ENCODE data around the gene IMMP2L. TPM values are rescaled to one million over a fixed set of nuclear protein-coding genes. Genes with fewer than 3 reads are reported as not detected.

IMMP2L gene
- polyA plus RNA-seq, 1 donor (not counting 4 experiments of a cell fraction or from before 2014, with no cell fraction given) = 14.1 TPM

GRCh38 chr7:111098926-111099250 lies 463.4 kb downstream of the IMMP2L start:
- Histone ChIP-seq H4K20me1 (ENCODE audit: control insufficient read depth, extremely low read depth, insufficient read depth, low read length) (no peaks in the 10 kb centered on the region), H3K4me2 (ENCODE audit: control insufficient read depth, extremely low read depth, insufficient read depth, low read depth, low read length) (no peak overlapping the region), H3K4me1 (ENCODE audit: control insufficient read depth, extremely low read depth, insufficient read depth, low read length) (no peaks in the 10 kb centered on the region), H3K27ac (ENCODE audit: control insufficient read depth, insufficient read depth, low read length) (no peak overlapping the region), H3K27me3 (ENCODE audit: control insufficient read depth, extremely low read depth, insufficient read depth, low read length) (no peaks in the 10 kb centered on the region), H3K79me2 (ENCODE audit: control insufficient read depth, insufficient read depth, low read length) (no peaks in the 10 kb centered on the region), H2AFZ (ENCODE audit: control insufficient read depth, low read length) (no peak overlapping the region), H3K9me1 (ENCODE audit: control insufficient read depth, extremely low read depth, insufficient read depth, low read length) (no peaks in the 10 kb centered on the region), H3K36me3 (ENCODE audit: control insufficient read depth in 2 of 2, extremely low read depth in 1 of 2, insufficient read depth in 2 of 2, low read length in 2 of 2) (no peaks in the 10 kb centered on the region), H3K9me3 (ENCODE audit: control insufficient read depth, low read depth, low read length) (no peaks in the 10 kb centered on the region), H3K4me3 (ENCODE audit: control insufficient read depth in 2 of 3, extremely low read depth in 1 of 3, insufficient read depth in 2 of 3, low read depth in 1 of 3, low read length in 3 of 3) (no peak overlapping the region), H3K9ac (ENCODE audit: control insufficient read depth, extremely low read depth, insufficient read depth, low read length) (no peak overlapping the region)
- FAIRE-seq = no peak
- dilution Hi-C loops (cut with MboI; ENCODE audit: extremely low pct_ligation_motif_present, low sequenced_read_pairs) = no loop called here
- DNase-seq (ENCODE audit: low read depth, low spot score) = no peak
- TF ChIP-seq, protein P1, sequence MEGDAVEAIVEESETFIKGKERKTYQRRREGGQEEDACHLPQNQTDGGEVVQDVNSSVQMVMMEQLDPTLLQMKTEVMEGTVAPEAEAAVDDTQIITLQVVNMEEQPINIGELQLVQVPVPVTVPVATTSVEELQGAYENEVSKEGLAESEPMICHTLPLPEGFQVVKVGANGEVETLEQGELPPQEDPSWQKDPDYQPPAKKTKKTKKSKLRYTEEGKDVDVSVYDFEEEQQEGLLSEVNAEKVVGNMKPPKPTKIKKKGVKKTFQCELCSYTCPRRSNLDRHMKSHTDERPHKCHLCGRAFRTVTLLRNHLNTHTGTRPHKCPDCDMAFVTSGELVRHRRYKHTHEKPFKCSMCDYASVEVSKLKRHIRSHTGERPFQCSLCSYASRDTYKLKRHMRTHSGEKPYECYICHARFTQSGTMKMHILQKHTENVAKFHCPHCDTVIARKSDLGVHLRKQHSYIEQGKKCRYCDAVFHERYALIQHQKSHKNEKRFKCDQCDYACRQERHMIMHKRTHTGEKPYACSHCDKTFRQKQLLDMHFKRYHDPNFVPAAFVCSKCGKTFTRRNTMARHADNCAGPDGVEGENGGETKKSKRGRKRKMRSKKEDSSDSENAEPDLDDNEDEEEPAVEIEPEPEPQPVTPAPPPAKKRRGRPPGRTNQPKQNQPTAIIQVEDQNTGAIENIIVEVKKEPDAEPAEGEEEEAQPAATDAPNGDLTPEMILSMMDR (optimal IDR thresholded peaks at IDR 0.05 in 1 of 3, IDR thresholded peaks at IDR 0.05 in 1 of 3, conservative IDR thresholded peaks at IDR 0.05 in 1 of 3; ENCODE audit: extremely low read depth in 1 of 3, insufficient read depth in 2 of 3, low read length in 3 of 3) = no peak
- TF ChIP-seq EZH2 (IDR thresholded peaks at IDR 0.05; ENCODE audit: low read length) = no peak

DNA sequence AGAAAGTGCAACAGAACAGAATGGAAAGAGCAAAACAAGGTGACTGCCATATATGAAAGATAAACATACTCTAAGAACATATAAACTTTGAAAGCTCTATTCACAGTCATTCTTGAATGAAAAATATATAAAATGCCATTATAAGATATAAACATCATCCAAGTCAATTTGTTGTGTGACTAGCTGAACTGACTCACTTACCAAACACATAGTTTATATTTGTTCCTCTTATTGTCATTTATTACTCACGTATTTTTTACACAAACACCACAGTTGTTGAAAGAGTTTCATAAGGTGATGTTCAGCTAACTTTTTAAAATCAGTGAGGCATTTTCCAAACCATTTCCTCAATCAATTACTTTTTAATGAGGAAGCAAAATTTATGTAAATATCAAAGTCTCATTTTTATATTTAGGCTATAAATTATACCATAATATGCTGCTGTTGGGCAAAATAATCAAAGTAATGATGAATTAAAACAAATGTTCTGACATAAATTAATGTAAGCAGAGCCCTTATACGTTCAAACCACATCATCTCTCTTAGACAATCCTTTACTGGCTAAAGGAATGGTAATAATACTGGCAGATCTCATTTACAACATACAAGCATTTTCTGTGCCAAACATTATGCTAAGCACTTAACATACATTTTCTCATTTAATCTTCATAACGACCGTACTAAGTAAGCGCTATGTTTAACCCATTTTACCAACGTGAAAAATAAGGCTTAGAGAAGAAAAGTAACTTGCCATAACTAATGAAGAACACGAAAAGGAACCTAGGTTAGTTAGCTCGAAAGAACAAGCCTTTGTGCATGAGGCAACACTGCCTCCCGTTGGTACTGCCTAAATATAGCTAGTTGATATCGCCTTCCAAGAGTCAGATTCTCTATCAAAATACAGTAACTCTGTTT lies 464.0 kb downstream of the IMMP2L start:
- no peak overlapping the region for H3K4me3 ChIP-seq (ENCODE audit: control insufficient read depth in 2 of 3, extremely low read depth in 1 of 3, insufficient read depth in 2 of 3, low read depth in 1 of 3, low read length in 3 of 3)
- dilution Hi-C loops (cut with MboI; ENCODE audit: extremely low pct_ligation_motif_present, low sequenced_read_pairs) = no loop called here
- H3K27ac ChIP-seq (ENCODE audit: control insufficient read depth, insufficient read depth, low read length) = no peak overlapping the region
- no peaks in the 10 kb centered on the region for H3K36me3 ChIP-seq (ENCODE audit: control insufficient read depth in 2 of 2, extremely low read depth in 1 of 2, insufficient read depth in 2 of 2, low read length in 2 of 2)
- DNase-seq (ENCODE audit: low read depth, low spot score) (no peak), FAIRE-seq (no peak)
- no peaks in the 10 kb centered on the region for H3K9me3 ChIP-seq (ENCODE audit: control insufficient read depth, low read depth, low read length)
- no peak overlapping the region for H2AFZ ChIP-seq (ENCODE audit: control insufficient read depth, low read length)
- H3K4me1 ChIP-seq (ENCODE audit: control insufficient read depth, extremely low read depth, insufficient read depth, low read length) = no peaks in the 10 kb centered on the region
- H3K9ac ChIP-seq (ENCODE audit: control insufficient read depth, extremely low read depth, insufficient read depth, low read length) = no peak overlapping the region
- no peak overlapping the region for H3K4me2 ChIP-seq (ENCODE audit: control insufficient read depth, extremely low read depth, insufficient read depth, low read depth, low read length)
- no peaks in the 10 kb centered on the region for H3K27me3 ChIP-seq (ENCODE audit: control insufficient read depth, extremely low read depth, insufficient read depth, low read length)
- TF ChIP-seq, protein P1 (optimal IDR thresholded peaks at IDR 0.05 in 1 of 3, IDR thresholded peaks at IDR 0.05 in 1 of 3, conservative IDR thresholded peaks at IDR 0.05 in 1 of 3; ENCODE audit: extremely low read depth in 1 of 3, insufficient read depth in 2 of 3, low read length in 3 of 3) = peak; percentile 49 to 58 (median 50)
- TF ChIP-seq EZH2 (IDR thresholded peaks at IDR 0.05; ENCODE audit: low read length) = no peak
- no peaks in the 10 kb centered on the region for H4K20me1 ChIP-seq (ENCODE audit: control insufficient read depth, extremely low read depth, insufficient read depth, low read length)
- H3K9me1 ChIP-seq (ENCODE audit: control insufficient read depth, extremely low read depth, insufficient read depth, low read length) = no peaks in the 10 kb centered on the region
- no peaks in the 10 kb centered on the region for H3K79me2 ChIP-seq (ENCODE audit: control insufficient read depth, insufficient read depth, low read length)

Data from keratinocyte (primary cell).